ENCODE data around the gene ZNF213.

ZNF213 gene

GRCh38 chr16:3101018-3101840, 33.6 kb upstream of the ZNF213 start:
- DNase-seq (ENCODE audit: low read depth in 2 of 2) = peak; percentile 38 to 43

- no peak for DNase-seq (ENCODE audit: low read depth in 2 of 2)
Measured at GRCh38 chr16:3101841-3102470, 32.9 kb upstream of the ZNF213 start.

GRCh38 chr16:3106205-3106928, 28.5 kb upstream of the ZNF213 start:
- peak; percentile 89 to 91 for DNase-seq (ENCODE audit: low read depth in 2 of 2)

GRCh38 chr16:3112058-3112880, 22.6 kb upstream of the ZNF213 start, which contains the start of gene ZNF205:
ZNF205 (plus strand) TSS chr16:3112586; CDS start chr16:3113431, 845 bp downstream.
- DNase-seq (ENCODE audit: low read depth in 2 of 2) = no peak

GRCh38 chr16:3112881-3113574, 21.8 kb upstream of the ZNF213 start:
- DNase-seq (ENCODE audit: low read depth in 2 of 2) = no peak

- DNase-seq (ENCODE audit: low read depth in 2 of 2) = no peak
Measured at GRCh38 chr16:3113765-3114479, 20.9 kb upstream of the ZNF213 start.

- no peak for DNase-seq (ENCODE audit: low read depth in 2 of 2)
Measured at GRCh38 chr16:3115003-3115402, 19.8 kb upstream of the ZNF213 start.

- no peak for DNase-seq (ENCODE audit: low read depth in 2 of 2)
Measured at GRCh38 chr16:3115561-3115960, 19.3 kb upstream of the ZNF213 start.

- no peak for DNase-seq (ENCODE audit: low read depth in 2 of 2)
Measured at GRCh38 chr16:3118204-3118790, 16.5 kb upstream of the ZNF213 start.

GRCh38 chr16:3118846-3119245, 16.0 kb upstream of the ZNF213 start:
- no peak for DNase-seq (ENCODE audit: low read depth in 2 of 2)

- DNase-seq (ENCODE audit: low read depth in 2 of 2) = no peak
Measured at GRCh38 chr16:3119286-3119685, 15.5 kb upstream of the ZNF213 start.

GRCh38 chr16:3119701-3120408, 15.0 kb upstream of the ZNF213 start:
- no peak for DNase-seq (ENCODE audit: low read depth in 2 of 2)

GRCh38 chr16:3120435-3120834, 14.4 kb upstream of the ZNF213 start:
- DNase-seq (ENCODE audit: low read depth in 2 of 2) = no peak

GRCh38 chr16:3121851-3122467, 12.9 kb upstream of the ZNF213 start:
- DNase-seq (ENCODE audit: low read depth in 2 of 2) = no peak

- DNase-seq (ENCODE audit: low read depth in 2 of 2) = no peak
Measured at GRCh38 chr16:3122926-3123570, 11.8 kb upstream of the ZNF213 start.

- peak; percentile 92 to 98 for DNase-seq (ENCODE audit: low read depth in 2 of 2)
Measured at GRCh38 chr16:3123986-3124886, 10.6 kb upstream of the ZNF213 start.

- DNase-seq (ENCODE audit: low read depth in 2 of 2) = no peak
Measured at GRCh38 chr16:3127745-3128144, 7.1 kb upstream of the ZNF213 start.
